ENCODE results near the gene CCDC187.

GRCh38 chr9:136265561-136266355 lies 38.1 kb downstream of the CCDC187 start:
- TF ChIP-seq CTCF (IDR thresholded peaks at IDR 0.05) (no peak), POLR2A (IDR thresholded peaks at IDR 0.05) (no peak)

All from right lobe of liver (tissue), 4 donors.